ENCODE data around the gene AOAH. TPM values are rescaled to one million over a fixed set of nuclear protein-coding genes. Genes with fewer than 3 reads are reported as not detected.

AOAH gene
- total RNA-seq, 1 experiment from 2014 or later = 1.3 TPM

- Histone ChIP-seq H3K4me3 (no peak overlapping the region), H3K27ac (no peak overlapping the region), H3K36me3 (no peaks in the 10 kb centered on the region), H3K27me3 (no peaks in the 10 kb centered on the region), H3K9me3 (replicated peaks) (no peaks in the 10 kb centered on the region), H3K4me1 (no peaks in the 10 kb centered on the region)
- no peak for DNase-seq
These were observed 23.8 kb upstream of the AOAH start for GRCh38 chr7:36748017-36748487.

- H3K27me3 ChIP-seq = no peaks in the 10 kb centered on the region
- H3K36me3 ChIP-seq = no peaks in the 10 kb centered on the region
- H3K4me1 ChIP-seq = no peaks in the 10 kb centered on the region
- H3K27ac ChIP-seq = no peak overlapping the region
- no peak overlapping the region for H3K4me3 ChIP-seq
- H3K9me3 ChIP-seq (replicated peaks) = no peaks in the 10 kb centered on the region
- DNase-seq = no peak
These were observed 23.2 kb upstream of the AOAH start for GRCh38 chr7:36747280-36748016.

GRCh38 chr7:36746347-36746746 is 22.1 kb upstream of the AOAH start:
- no peaks in the 10 kb centered on the region for H3K36me3 ChIP-seq
- DNase-seq = no peak
- no peak overlapping the region for H3K27ac ChIP-seq

GRCh38 chr7:36742911-36743775 is 18.8 kb upstream of the AOAH start:
- H3K27me3 ChIP-seq = no peaks in the 10 kb centered on the region
- H3K27ac ChIP-seq = no peak overlapping the region
- H3K9me3 ChIP-seq (replicated peaks) = no peaks in the 10 kb centered on the region
- H3K4me1 ChIP-seq = no peaks in the 10 kb centered on the region
- H3K4me3 ChIP-seq = no peak overlapping the region
- no peak for DNase-seq
- H3K36me3 ChIP-seq = no peaks in the 10 kb centered on the region

More at GRCh38 chr7:36746347-36746746, 22.1 kb upstream of the AOAH start:
- Histone ChIP-seq H3K4me3 (no peak overlapping the region), H3K4me1 (no peaks in the 10 kb centered on the region), H3K27me3 (no peaks in the 10 kb centered on the region), H3K9me3 (replicated peaks) (no peaks in the 10 kb centered on the region)

GRCh38 chr7:36741866-36742265 is 17.6 kb upstream of the AOAH start:
- no peak overlapping the region for H3K4me3 ChIP-seq

GRCh38 chr7:36739351-36739750 is 15.1 kb upstream of the AOAH start:
- H3K4me1 ChIP-seq = peaks cover 4% of the 10 kb centered on the region; the same call in 1 of the 2 replicates
- H3K27me3 ChIP-seq = no peaks in the 10 kb centered on the region
- no peak overlapping the region for H3K27ac ChIP-seq
- DNase-seq = no peak
- no peaks in the 10 kb centered on the region for H3K36me3 ChIP-seq
- no peaks in the 10 kb centered on the region for H3K9me3 ChIP-seq (replicated peaks)
- H3K4me3 ChIP-seq = no peak overlapping the region

More at GRCh38 chr7:36741866-36742265, 17.6 kb upstream of the AOAH start:
- Histone ChIP-seq H3K36me3 (no peaks in the 10 kb centered on the region), H3K27me3 (no peaks in the 10 kb centered on the region), H3K27ac (no peak overlapping the region), H3K4me1 (no peaks in the 10 kb centered on the region), H3K9me3 (replicated peaks) (no peaks in the 10 kb centered on the region)
- no peak for DNase-seq

- peaks cover 4% of the 10 kb centered on the region; the same call in 1 of the 2 replicates for H3K4me1 ChIP-seq
- H3K27me3 ChIP-seq = no peaks in the 10 kb centered on the region
- no peak for DNase-seq
- H3K36me3 ChIP-seq = no peaks in the 10 kb centered on the region
- no peaks in the 10 kb centered on the region; the same call in 1 of the 2 replicates for H3K9me3 ChIP-seq (replicated peaks)
- H3K4me3 ChIP-seq = no peak overlapping the region
- no peak overlapping the region for H3K27ac ChIP-seq
These were observed 12.6 kb upstream of the AOAH start for GRCh38 chr7:36736899-36737211.

- Histone ChIP-seq H3K27me3 (no peaks in the 10 kb centered on the region), H3K36me3 (no peaks in the 10 kb centered on the region), H3K9me3 (replicated peaks) (no peaks in the 10 kb centered on the region; the same call in 1 of the 2 replicates), H3K27ac (no peak overlapping the region), H3K4me1 (peaks cover 4% of the 10 kb centered on the region; the same call in 1 of the 2 replicates), H3K4me3 (no peak overlapping the region)
- DNase-seq = no peak
These were observed 12.0 kb upstream of the AOAH start for GRCh38 chr7:36736090-36736898.

GRCh38 chr7:36735172-36735571 is 10.9 kb upstream of the AOAH start:
- no peaks in the 10 kb centered on the region for H3K36me3 ChIP-seq
- no peaks in the 10 kb centered on the region; the same call in 1 of the 2 replicates for H3K9me3 ChIP-seq (replicated peaks)
- no peak overlapping the region for H3K4me3 ChIP-seq
- H3K27ac ChIP-seq = no peak overlapping the region
- peak in 1 of 2 experiments; percentile 26 for DNase-seq
- peaks cover 4% of the 10 kb centered on the region; the same call in 1 of the 2 replicates for H3K4me1 ChIP-seq
- no peaks in the 10 kb centered on the region for H3K27me3 ChIP-seq

- Histone ChIP-seq H3K36me3 (no peaks in the 10 kb centered on the region), H3K27ac (no peak overlapping the region), H3K9me3 (replicated peaks) (no peaks in the 10 kb centered on the region; the same call in 1 of the 2 replicates), H3K27me3 (no peaks in the 10 kb centered on the region), H3K4me1 (peaks cover 4% of the 10 kb centered on the region; the same call in 1 of the 2 replicates), H3K4me3 (no peak overlapping the region)
- DNase-seq = no peak
These were observed 10.4 kb upstream of the AOAH start for GRCh38 chr7:36734731-36735130.

- DNase-seq = no peak
- Histone ChIP-seq H3K4me3 (no peak overlapping the region), H3K27me3 (no peaks in the 10 kb centered on the region), H3K4me1 (peaks cover 4% of the 10 kb centered on the region; the same call in 1 of the 2 replicates), H3K27ac (no peak overlapping the region), H3K9me3 (replicated peaks) (no peaks in the 10 kb centered on the region; the same call in 1 of the 2 replicates), H3K36me3 (no peaks in the 10 kb centered on the region)
These were observed 9.1 kb upstream of the AOAH start for GRCh38 chr7:36733411-36733810.

GRCh38 chr7:36732806-36733205 is 8.5 kb upstream of the AOAH start:
- DNase-seq = no peak
- no peaks in the 10 kb centered on the region for H3K36me3 ChIP-seq

GRCh38 chr7:36730046-36730445 is 5.8 kb upstream of the AOAH start:
- Histone ChIP-seq H3K27me3 (no peaks in the 10 kb centered on the region), H3K4me1 (peaks cover 4% of the 10 kb centered on the region; the same call in 1 of the 2 replicates), H3K9me3 (replicated peaks) (peaks cover 2% of the 10 kb centered on the region; the same call in 1 of the 2 replicates), H3K27ac (no peak overlapping the region), H3K4me3 (no peak overlapping the region), H3K36me3 (no peaks in the 10 kb centered on the region)
- no peak for DNase-seq

More at GRCh38 chr7:36732806-36733205, 8.5 kb upstream of the AOAH start:
- Histone ChIP-seq H3K4me1 (peaks cover 4% of the 10 kb centered on the region; the same call in 1 of the 2 replicates), H3K4me3 (no peak overlapping the region), H3K9me3 (replicated peaks) (peaks cover 2% of the 10 kb centered on the region; the same call in 1 of the 2 replicates), H3K27me3 (no peaks in the 10 kb centered on the region), H3K27ac (no peak overlapping the region)

GRCh38 chr7:36728143-36728542 is 3.8 kb upstream of the AOAH start:
- Histone ChIP-seq H3K27ac (no peak overlapping the region), H3K27me3 (no peaks in the 10 kb centered on the region), H3K9me3 (replicated peaks) (peaks cover 2% of the 10 kb centered on the region; the same call in 1 of the 2 replicates), H3K4me3 (no peak overlapping the region), H3K4me1 (no peaks in the 10 kb centered on the region), H3K36me3 (no peaks in the 10 kb centered on the region)
- no peak for DNase-seq
